Right cardiac atrium (tissue), 5 donors: ENCODE results near the gene TFCP2. TPM values are rescaled to one million over a fixed set of nuclear protein-coding genes. Genes with fewer than 3 reads are reported as not detected.

Source experiments
- ATAC-seq, 2 donors: fragments of 200-7000 bp; cut with Tn5 transposase; one replicate each; pipeline versions ENCODE4 v1.8.0 to v1.9.1; 2020; ENCODE audit warnings: moderate library complexity in 2 of 2, mild to moderate bottlenecking in 1 of 2
- DNase-seq, 3 donors: peaks; one replicate each; pipeline ENCODE4 v3.0.0-alpha.2; 2020
- H3K27ac ChIP-seq: one replicate; pipeline ENCODE4 v1.5.1; 2013; ENCODE audit warnings: mild to moderate bottlenecking, low read length, control low read depth, moderate library complexity
- H3K27me3 ChIP-seq: one replicate; pipeline ENCODE4 v1.6.1; 2013; ENCODE audit not compliant: control insufficient read depth, insufficient read depth
- H3K4me1 ChIP-seq: one replicate; pipeline ENCODE4 v1.6.1; 2013; ENCODE audit warnings: low read length; ENCODE audit not compliant: control insufficient read depth, insufficient read depth
- H3K4me3 ChIP-seq: one replicate; pipeline ENCODE4 v1.5.1; 2013; ENCODE audit warnings: low read length, control low read depth
- H3K9me3 ChIP-seq: one replicate; pipeline ENCODE4 v1.6.1; 2013; ENCODE audit warnings: low read length; ENCODE audit not compliant: control insufficient read depth
- WGBS: extraction: QIAGEN DNeasy Blood & Tissue Kit; methylation state at CpG from one replicate; pipeline ENCODE4 v1.1.7; 2013; 5-methylcytosine and 5-hydroxymethylcytosine counted together
- intact Hi-C, 4 donors: fragments of 100-400 bp; cut with DNase I; formaldehyde crosslinking; loops; one replicate each; pipeline versions ENCODE4 v1.11.0 to v1.14.0; 2022 to 2023
- polyA plus RNA-seq: library from polyadenylated mRNA; stranded (reverse); fragments of 200-250 nt; gene quantifications from one replicate; pipeline ENCODE4 v1.2.3, GENCODE V29; 2013
- total RNA-seq, 4 donors: library from RNA; stranded (reverse); fragmentation: NEBNext Ultra II Directional; extraction: Animal tissue kit (Norgen Biotek cat#: 25700); gene quantifications; one replicate each; pipeline ENCODE4 v1.2.1, GENCODE V29; 2021
- donor health status: healthy with polysubstance abuse.
- donor health status: DM: no; HTN: yes; CAD: no.
- donor health status: DM: no; HTN: no; CAD: no.
- donor health status: DM: no; HTN: yes; CAD: no; lungs with severe emphysema.
- donor health status: DM: yes; HTN: yes; CAD: no.

TFCP2 gene
- total and polyA plus RNA-seq, 5 donors: 11.8 to 25.1 (median 18.0) TPM

GRCh38 chr12:51210690-51211395 lies 37.9 kb upstream of the TFCP2 start:
- DNase-seq: no peak
- 74% methylated on average over 2 of the region's 2 CpGs for WGBS

GRCh38 chr12:51209259-51209658 lies 36.3 kb upstream of the TFCP2 start:
- Histone ChIP-seq H3K4me3 (no peak overlapping the region), H3K27me3 (no peaks in the 10 kb centered on the region), H3K9me3 (no peaks in the 10 kb centered on the region), H3K4me1 (no peaks in the 10 kb centered on the region), H3K27ac (no peak overlapping the region)
- intact Hi-C loops: no loop called here
- ATAC-seq: no peak
- 95% methylated on average over 2 of the region's 2 CpGs for WGBS
- no peak for DNase-seq

More at GRCh38 chr12:51210690-51211395, 37.9 kb upstream of the TFCP2 start:
- no peaks in the 10 kb centered on the region for H3K4me1 ChIP-seq
- H3K9me3 ChIP-seq: no peaks in the 10 kb centered on the region
- no peak overlapping the region for H3K27ac ChIP-seq
- intact Hi-C loops: no loop called here
- no peak for ATAC-seq
- no peak overlapping the region for H3K4me3 ChIP-seq
- H3K27me3 ChIP-seq: no peaks in the 10 kb centered on the region

- 94% methylated on average over 7 of the region's 7 CpGs for WGBS
- H3K4me1 ChIP-seq: no peaks in the 10 kb centered on the region
- no peak overlapping the region for H3K4me3 ChIP-seq
- H3K27ac ChIP-seq: no peak overlapping the region
- intact Hi-C loops: no loop called here
- no peaks in the 10 kb centered on the region for H3K27me3 ChIP-seq
- DNase-seq (no peak), ATAC-seq (no peak)
- H3K9me3 ChIP-seq: no peaks in the 10 kb centered on the region
Observed at GRCh38 chr12:51208016-51208660, 35.2 kb upstream of the TFCP2 start.

GRCh38 chr12:51205350-51205749 lies 32.4 kb upstream of the TFCP2 start:
- no peak overlapping the region for H3K4me3 ChIP-seq
- WGBS: 93% methylated on average over 6 of the region's 6 CpGs
- intact Hi-C loops: no loop called here
- no peak for DNase-seq
- no peak overlapping the region for H3K27ac ChIP-seq
- no peaks in the 10 kb centered on the region for H3K9me3 ChIP-seq
- no peaks in the 10 kb centered on the region for H3K27me3 ChIP-seq
- H3K4me1 ChIP-seq: no peaks in the 10 kb centered on the region
- no peak for ATAC-seq

GRCh38 chr12:51202718-51203117 lies 29.8 kb upstream of the TFCP2 start:
- no peak overlapping the region for H3K27ac ChIP-seq
- 91% methylated on average over 5 of the region's 5 CpGs for WGBS
- no peak for DNase-seq
- intact Hi-C loops: no loop called here
- ATAC-seq: no peak
- no peaks in the 10 kb centered on the region for H3K4me1 ChIP-seq
- no peak overlapping the region for H3K4me3 ChIP-seq
- no peaks in the 10 kb centered on the region for H3K9me3 ChIP-seq
- no peaks in the 10 kb centered on the region for H3K27me3 ChIP-seq

GRCh38 chr12:51200806-51201205 lies 27.9 kb upstream of the TFCP2 start:
- intact Hi-C loops: no loop called here
- Histone ChIP-seq H3K27me3 (no peaks in the 10 kb centered on the region), H3K4me3 (no peak overlapping the region), H3K4me1 (no peaks in the 10 kb centered on the region), H3K9me3 (no peaks in the 10 kb centered on the region), H3K27ac (no peak overlapping the region)
- DNase-seq: no peak
- no peak for ATAC-seq
- 95% methylated on average over 9 of the region's 9 CpGs for WGBS

GRCh38 chr12:51200156-51200555 lies 27.2 kb upstream of the TFCP2 start:
- DNase-seq (no peak), ATAC-seq (no peak)
- H3K27me3 ChIP-seq: no peaks in the 10 kb centered on the region
- no peak overlapping the region for H3K4me3 ChIP-seq
- WGBS: 90% methylated on average over 7 of the region's 7 CpGs
- H3K4me1 ChIP-seq: no peaks in the 10 kb centered on the region
- no peaks in the 10 kb centered on the region for H3K9me3 ChIP-seq
- intact Hi-C loops: no loop called here
- no peak overlapping the region for H3K27ac ChIP-seq

GRCh38 chr12:51199366-51199945 lies 26.5 kb upstream of the TFCP2 start:
- 90% methylated on average over 10 of the region's 10 CpGs for WGBS
- no peak overlapping the region for H3K27ac ChIP-seq
- H3K9me3 ChIP-seq: no peaks in the 10 kb centered on the region
- H3K27me3 ChIP-seq: no peaks in the 10 kb centered on the region
- ATAC-seq (no peak), DNase-seq (no peak)
- H3K4me3 ChIP-seq: no peak overlapping the region
- intact Hi-C loops: no loop called here
- no peaks in the 10 kb centered on the region for H3K4me1 ChIP-seq

GRCh38 chr12:51198568-51199365 lies 25.8 kb upstream of the TFCP2 start:
- no peaks in the 10 kb centered on the region for H3K9me3 ChIP-seq
- intact Hi-C loops: no loop called here
- no peaks in the 10 kb centered on the region for H3K27me3 ChIP-seq
- H3K4me3 ChIP-seq: no peak overlapping the region
- no peaks in the 10 kb centered on the region for H3K4me1 ChIP-seq
- WGBS: 86% methylated on average over 16 of the region's 16 CpGs
- no peak for DNase-seq
- H3K27ac ChIP-seq: no peak overlapping the region
- ATAC-seq: no peak

- no peaks in the 10 kb centered on the region for H3K4me1 ChIP-seq
- WGBS: 94% methylated on average over 38 of the region's 38 CpGs
- intact Hi-C loops: no loop called here
- no peak overlapping the region for H3K27ac ChIP-seq
- no peaks in the 10 kb centered on the region for H3K27me3 ChIP-seq
- no peak overlapping the region for H3K4me3 ChIP-seq
- H3K9me3 ChIP-seq: no peaks in the 10 kb centered on the region
- DNase-seq (no peak), ATAC-seq (peak; percentile 20 to 23)
Observed at GRCh38 chr12:51197736-51198567, 25.0 kb upstream of the TFCP2 start.
